K562 (cell line): ENCODE measurements around the gene HS3ST3B1. TPM values are rescaled to one million over a fixed set of nuclear protein-coding genes. Genes with fewer than 3 reads are reported as not detected.
A peak's percentile ranks its signal among the peaks of the same experiment; 100 is the strongest.

Source experiments
- EWSR1 ChIP-seq: fragments of 450-650 bp; IDR thresholded peaks from 2 replicates; pipeline ENCODE4 v1.6.1; 2018; ENCODE audit warnings: borderline replicate concordance, mild to moderate bottlenecking, low read depth, moderate library complexity; ENCODE audit not compliant: partially characterized antibody
- FOXK1 ChIP-seq: sonication (generic); formaldehyde crosslinking; IDR thresholded peaks from 2 replicates; pipeline ENCODE4 v1.8.0; 2022; ENCODE audit warnings: missing genetic modification reagents, mild to moderate bottlenecking, borderline replicate concordance
- KAT2B ChIP-seq: IDR thresholded peaks from one replicate; pipeline ENCODE4 v1.6.1; 2012; ENCODE audit warnings: low read depth, mild to moderate bottlenecking, control low read depth, inconsistent platforms, low read length, moderate library complexity
- KLF1 ChIP-seq: fragments of 450-650 bp; IDR thresholded peaks from 2 replicates; pipeline ENCODE4 v1.6.1; 2016; ENCODE audit warnings: missing genetic modification characterization, missing compliant biosample characterization
- MED1 ChIP-seq: sonication (generic); formaldehyde crosslinking; IDR thresholded peaks from 2 replicates; pipeline ENCODE4 v1.8.1; 2023; ENCODE audit warnings: missing genetic modification reagents, borderline replicate concordance
- NKRF ChIP-seq: fragments of 450-650 bp; IDR thresholded peaks from 2 replicates; pipeline ENCODE4 v1.6.1; 2016; ENCODE audit warnings: borderline replicate concordance
- RBM39 ChIP-seq: fragments of 200-400 bp; formaldehyde crosslinking; optimal IDR thresholded peaks from 2 replicates; pipeline ENCODE3; 2018; ENCODE audit warnings: low read depth, low read length
- ZBTB9 ChIP-seq: fragments of 450-650 bp; formaldehyde crosslinking; IDR thresholded peaks from 2 replicates; pipeline ENCODE4 v1.4.0; 2020; ENCODE audit warnings: mild to moderate bottlenecking, moderate library complexity
- ZNF274 ChIP-seq: IDR thresholded peaks from 2 replicates; pipeline ENCODE4 v1.6.1; 2011; ENCODE audit warnings: low read depth, mild to moderate bottlenecking, low read length, moderate library complexity, borderline replicate concordance
- ZNF384 ChIP-seq: IDR thresholded peaks from 2 replicates; pipeline ENCODE4 v1.6.1; 2012; ENCODE audit warnings: low read depth, low read length, improper control_type of control experiment
- ZNF436 ChIP-seq: fragments of 250-450, 450-650 bp; sonication (Bioruptor Pico); formaldehyde crosslinking; IDR thresholded peaks from 2 replicates; pipeline ENCODE4 v1.7.0; 2020; ENCODE audit warnings: mild to moderate bottlenecking
- ZNF445 ChIP-seq: fragments of 250-450 bp; sonication (Bioruptor Pico); IDR thresholded peaks from 2 replicates; pipeline ENCODE4 v1.4.0; 2020; ENCODE audit warnings: low read depth, mild to moderate bottlenecking, moderate library complexity
- ZNF57 ChIP-seq: fragments of 450-650 bp; formaldehyde crosslinking; IDR thresholded peaks from 2 replicates; pipeline ENCODE4 v1.4.0; 2020; ENCODE audit warnings: mild to moderate bottlenecking, moderate library complexity
- ZNF778 ChIP-seq: fragments of 450-650 bp; formaldehyde crosslinking; IDR thresholded peaks from 2 replicates; pipeline ENCODE4 v1.4.0; 2020; ENCODE audit warnings: mild to moderate bottlenecking, moderate library complexity
- polyA plus RNA-seq, 8 experiments: library from polyadenylated mRNA; depleted of rRNA in 4 of 8; stranded (reverse) in 5 of 8; unstranded in 3 of 8; fragments of >200 nt; fragmentation: Nextera tagmentation in 2 of 8; fragmentation: Illumina TruSeq in 1 of 8; extraction: Ambion mirVana in 2 of 8; extraction: Trizol in 1 of 8; gene quantifications; 2 replicates each; pipeline versions ENCODE4 v1.2.1 to v1.2.3, GENCODE V29; 2011 to 2014; ENCODE audit warnings: inconsistent platforms in 1 of 8, missing spikeins in 1 of 8
- total RNA-seq, 7 experiments: library from RNA; depleted of rRNA in 6 of 7; stranded (reverse); fragments of >200 nt in 6 of 7; fragmentation: Illumina TruSeq in 2 of 7; extraction: Trizol in 2 of 7; gene quantifications; 2 replicates each; pipeline versions ENCODE4 v1.2.1 to v1.2.3, GENCODE V29; 2011 to 2021; ENCODE audit warnings: low replicate concordance in 1 of 7
- TF ChIP-seq, protein P1 (sequence below): sonication (generic); formaldehyde crosslinking; IDR thresholded peaks from 2 replicates; pipeline ENCODE4 v1.9.0; 2022; ENCODE audit warnings: mild to moderate bottlenecking, missing genetic modification reagents
- TF ChIP-seq, protein P2 (sequence below): IDR thresholded peaks from 2 replicates; pipeline ENCODE4 v1.6.1; 2014; ENCODE audit warnings: antibody characterized with exemption
- TF ChIP-seq, protein P3 (sequence below): fragments of 250-450 bp; sonication (Bioruptor Pico); IDR thresholded peaks from 2 replicates; pipeline ENCODE4 v1.8.0; 2022; ENCODE audit warnings: inconsistent platforms

Gene HS3ST3B1
- total and polyA plus RNA-seq, 9 of the 15 experiments (the other 6 are each of a cell fraction or from before 2014, with no cell fraction given) = 1.9 to 12.9 (median 3.7) TPM

DNA sequence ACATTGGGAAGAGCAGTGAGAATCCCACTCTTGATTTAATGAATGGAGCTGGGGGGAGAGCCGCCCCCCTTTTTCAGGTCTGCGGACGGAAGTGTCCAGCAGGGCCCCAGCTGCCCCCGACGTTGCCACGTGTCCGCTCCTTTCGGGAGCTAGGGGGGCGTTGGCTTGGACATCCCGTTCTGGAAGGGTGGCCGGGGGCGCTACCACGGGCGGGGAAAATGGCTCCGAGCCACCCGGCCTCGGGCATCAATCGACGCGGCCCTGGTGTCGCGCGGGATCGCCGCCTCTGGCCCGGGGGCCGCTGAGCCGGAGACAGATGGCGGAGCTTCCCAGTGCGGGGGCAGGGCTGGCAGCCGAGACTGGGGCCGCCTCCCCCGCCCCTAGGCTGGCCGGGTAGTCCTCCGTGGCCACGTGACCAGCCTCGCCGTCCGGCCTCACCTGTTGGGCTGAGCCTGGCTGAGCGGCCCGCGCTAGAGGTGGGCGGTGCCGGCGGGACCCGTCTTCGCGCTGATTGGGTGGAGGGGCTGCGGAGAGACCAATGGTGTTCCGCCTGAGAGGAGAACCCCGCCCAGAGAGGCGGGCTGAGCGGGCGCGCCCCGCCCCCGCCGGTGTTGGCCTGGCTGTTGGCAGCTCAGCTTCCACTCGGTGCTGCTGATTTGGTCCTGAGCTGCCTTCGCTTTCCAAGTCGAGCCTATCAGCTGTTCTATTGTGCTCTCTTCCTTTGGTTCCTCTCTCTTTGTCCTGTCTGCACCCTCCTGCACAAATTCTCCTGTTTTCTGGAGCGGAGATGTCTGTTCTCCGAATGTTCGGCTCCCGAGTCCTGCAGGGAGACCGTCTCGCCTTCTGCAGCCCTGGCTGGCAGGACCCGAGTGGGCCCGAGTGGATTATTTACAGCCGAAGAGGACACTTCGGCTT lies 8.3 kb downstream of the HS3ST3B1 start (continued):
- TF ChIP-seq, protein P1, sequence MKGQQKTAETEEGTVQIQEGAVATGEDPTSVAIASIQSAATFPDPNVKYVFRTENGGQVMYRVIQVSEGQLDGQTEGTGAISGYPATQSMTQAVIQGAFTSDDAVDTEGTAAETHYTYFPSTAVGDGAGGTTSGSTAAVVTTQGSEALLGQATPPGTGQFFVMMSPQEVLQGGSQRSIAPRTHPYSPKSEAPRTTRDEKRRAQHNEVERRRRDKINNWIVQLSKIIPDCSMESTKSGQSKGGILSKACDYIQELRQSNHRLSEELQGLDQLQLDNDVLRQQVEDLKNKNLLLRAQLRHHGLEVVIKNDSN (CRISPR knock-in tag) = peak; percentile 96
- TF ChIP-seq ZNF384 = no peak
- no peak for TF ChIP-seq MED1
- 0 out of 2 replicates have a peak, but pooled peaks have one; percentile 74 for TF ChIP-seq NKRF
- TF ChIP-seq ZNF57 (CRISPR knock-in tag) = no peak
- no peak for TF ChIP-seq ZNF274
- TF ChIP-seq ZNF778 = no peak
- TF ChIP-seq, protein P2, sequence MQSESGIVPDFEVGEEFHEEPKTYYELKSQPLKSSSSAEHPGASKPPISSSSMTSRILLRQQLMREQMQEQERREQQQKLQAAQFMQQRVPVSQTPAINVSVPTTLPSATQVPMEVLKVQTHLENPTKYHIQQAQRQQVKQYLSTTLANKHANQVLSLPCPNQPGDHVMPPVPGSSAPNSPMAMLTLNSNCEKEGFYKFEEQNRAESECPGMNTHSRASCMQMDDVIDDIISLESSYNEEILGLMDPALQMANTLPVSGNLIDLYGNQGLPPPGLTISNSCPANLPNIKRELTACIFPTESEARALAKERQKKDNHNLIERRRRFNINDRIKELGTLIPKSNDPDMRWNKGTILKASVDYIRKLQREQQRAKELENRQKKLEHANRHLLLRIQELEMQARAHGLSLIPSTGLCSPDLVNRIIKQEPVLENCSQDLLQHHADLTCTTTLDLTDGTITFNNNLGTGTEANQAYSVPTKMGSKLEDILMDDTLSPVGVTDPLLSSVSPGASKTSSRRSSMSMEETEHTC = no peak
- no peak for TF ChIP-seq EWSR1
- TF ChIP-seq, protein P3, sequence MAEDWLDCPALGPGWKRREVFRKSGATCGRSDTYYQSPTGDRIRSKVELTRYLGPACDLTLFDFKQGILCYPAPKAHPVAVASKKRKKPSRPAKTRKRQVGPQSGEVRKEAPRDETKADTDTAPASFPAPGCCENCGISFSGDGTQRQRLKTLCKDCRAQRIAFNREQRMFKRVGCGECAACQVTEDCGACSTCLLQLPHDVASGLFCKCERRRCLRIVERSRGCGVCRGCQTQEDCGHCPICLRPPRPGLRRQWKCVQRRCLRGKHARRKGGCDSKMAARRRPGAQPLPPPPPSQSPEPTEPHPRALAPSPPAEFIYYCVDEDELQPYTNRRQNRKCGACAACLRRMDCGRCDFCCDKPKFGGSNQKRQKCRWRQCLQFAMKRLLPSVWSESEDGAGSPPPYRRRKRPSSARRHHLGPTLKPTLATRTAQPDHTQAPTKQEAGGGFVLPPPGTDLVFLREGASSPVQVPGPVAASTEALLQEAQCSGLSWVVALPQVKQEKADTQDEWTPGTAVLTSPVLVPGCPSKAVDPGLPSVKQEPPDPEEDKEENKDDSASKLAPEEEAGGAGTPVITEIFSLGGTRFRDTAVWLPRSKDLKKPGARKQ = no peak
- no peak for TF ChIP-seq ZNF436
- TF ChIP-seq RBM39 = no peak
- TF ChIP-seq ZNF445 = no peak
- TF ChIP-seq ZBTB9 (CRISPR knock-in tag) = peak; percentile 63; the same call in 1 of the 2 replicates
- no peak for TF ChIP-seq KAT2B
- TF ChIP-seq FOXK1 (CRISPR knock-in tag) = no peak
- TF ChIP-seq KLF1 (tag) = 0 out of 2 replicates have a peak, but pooled peaks have one; percentile 36
